ENCODE measurements around the gene ETFBKMT.
A peak's percentile ranks its signal among the peaks of the same experiment; 100 is the strongest.

GRCh38 chr12:31682136-31682962 is 22.9 kb downstream of the ETFBKMT start:
- TF ChIP-seq, protein P1, sequence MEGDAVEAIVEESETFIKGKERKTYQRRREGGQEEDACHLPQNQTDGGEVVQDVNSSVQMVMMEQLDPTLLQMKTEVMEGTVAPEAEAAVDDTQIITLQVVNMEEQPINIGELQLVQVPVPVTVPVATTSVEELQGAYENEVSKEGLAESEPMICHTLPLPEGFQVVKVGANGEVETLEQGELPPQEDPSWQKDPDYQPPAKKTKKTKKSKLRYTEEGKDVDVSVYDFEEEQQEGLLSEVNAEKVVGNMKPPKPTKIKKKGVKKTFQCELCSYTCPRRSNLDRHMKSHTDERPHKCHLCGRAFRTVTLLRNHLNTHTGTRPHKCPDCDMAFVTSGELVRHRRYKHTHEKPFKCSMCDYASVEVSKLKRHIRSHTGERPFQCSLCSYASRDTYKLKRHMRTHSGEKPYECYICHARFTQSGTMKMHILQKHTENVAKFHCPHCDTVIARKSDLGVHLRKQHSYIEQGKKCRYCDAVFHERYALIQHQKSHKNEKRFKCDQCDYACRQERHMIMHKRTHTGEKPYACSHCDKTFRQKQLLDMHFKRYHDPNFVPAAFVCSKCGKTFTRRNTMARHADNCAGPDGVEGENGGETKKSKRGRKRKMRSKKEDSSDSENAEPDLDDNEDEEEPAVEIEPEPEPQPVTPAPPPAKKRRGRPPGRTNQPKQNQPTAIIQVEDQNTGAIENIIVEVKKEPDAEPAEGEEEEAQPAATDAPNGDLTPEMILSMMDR (IDR thresholded peaks at IDR 0.05; ENCODE audit: low read length), result peak; percentile 82
- TF ChIP-seq EZH2 (optimal IDR thresholded peaks at IDR 0.05; ENCODE audit: low read depth, low read length), result no peak
